BJ (cell line): ENCODE results near the gene TMEM185B. TPM values are rescaled to one million over a fixed set of nuclear protein-coding genes. Genes with fewer than 3 reads are reported as not detected.
A peak's percentile ranks its signal among the peaks of the same experiment; 100 is the strongest.

Source experiments
- CTCF ChIA-PET: fragments of 350-600 bp; formaldehyde crosslinking; extraction: SDS; loops from one replicate; lab custom pipeline; 2021; ENCODE audit warnings: antibody characterized with exemption, inconsistent platforms; lab: Yijun Ruan, JAX
- POLR2A ChIA-PET: fragments of 300-600 bp; sonication (Branson Sonifier 250); formaldehyde crosslinking; extraction: SDS; loops from one replicate; lab custom pipeline; 2021; ENCODE audit warnings: antibody characterized with exemption; lab: Charles Lee
- DNase-seq: peaks from one replicate; pipeline ENCODE4 v3.0.0-alpha.2; 2011; ENCODE audit warnings: low read depth
- H3K27me3 ChIP-seq: 2 replicates; pipeline ENCODE4 v1.6.0; 2011; ENCODE audit warnings: low read length; ENCODE audit not compliant: control insufficient read depth, insufficient read depth
- H3K36me3 ChIP-seq: 2 replicates; pipeline ENCODE4 v1.5.1; 2011; ENCODE audit warnings: low read length; ENCODE audit not compliant: control insufficient read depth, insufficient read depth
- H3K4me3 ChIP-seq: 2 replicates; pipeline ENCODE4 v1.5.1; 2011; ENCODE audit warnings: low read depth, mild to moderate bottlenecking, control low read depth, low read length
- CTCF ChIP-seq: IDR thresholded peaks from 2 replicates; pipeline ENCODE4 v1.5.1; 2011; ENCODE audit warnings: low read depth, mild to moderate bottlenecking, control low read depth, inconsistent platforms, low read length, moderate library complexity; ENCODE audit not compliant: insufficient read depth
- polyA plus RNA-seq: library from polyadenylated mRNA; depleted of rRNA; stranded (reverse); fragments of >200 nt; gene quantifications from 2 replicates; pipeline ENCODE4 v1.2.3, GENCODE V29; 2011; rRNA removed
- small RNA-seq: library from RNA; depleted of rRNA; stranded (forward); fragments of <200 nt; gene quantifications from one replicate; pipeline ENCODE3, GENCODE V24; 2012; ENCODE audit warnings: low replicate concordance, low read depth; ENCODE audit not compliant: insufficient read length

The TMEM185B gene
- polyA plus RNA-seq, 1 experiment, result 32.0 TPM

- ChIA-PET POLR2A (no interaction called here), CTCF (interaction anchor here (1.0 to 4.7 kb wide), 7 partner anchors 68 to 535 kb away, joined by 4 to 52 read pairs (median 23); no protein-coding TSS in a partner anchor)
- TF ChIP-seq CTCF, result no peak
- no peaks in the 10 kb centered on the region; the same call in 1 of the 2 replicates for H3K27me3 ChIP-seq
- no peak overlapping the region for H3K4me3 ChIP-seq
- no peaks in the 10 kb centered on the region for H3K36me3 ChIP-seq
- DNase-seq, result no peak
These were observed 46.1 kb downstream of the TMEM185B start for GRCh38 chr2:120177001-120177621.

GRCh38 chr2:120176526-120176925 lies 46.7 kb downstream of the TMEM185B start:
- H3K36me3 ChIP-seq, result no peaks in the 10 kb centered on the region
- no peak for TF ChIP-seq CTCF
- DNase-seq, result no peak
- ChIA-PET POLR2A (no interaction called here), CTCF (interaction anchor here (0.9 to 4.7 kb wide), 11 partner anchors 8 to 535 kb away, joined by 3 to 52 read pairs (median 17); no protein-coding TSS in a partner anchor)
- no peaks in the 10 kb centered on the region; the same call in 1 of the 2 replicates for H3K27me3 ChIP-seq
- no peak overlapping the region for H3K4me3 ChIP-seq

- peak; percentile 64 for TF ChIP-seq CTCF
- Histone ChIP-seq H3K36me3 (no peaks in the 10 kb centered on the region), H3K4me3 (no peak overlapping the region), H3K27me3 (no peaks in the 10 kb centered on the region; the same call in 1 of the 2 replicates)
- ChIA-PET POLR2A (interaction anchor here (0.7 kb wide), 1 partner anchor 138 kb away, joined by 5 read pairs; no protein-coding TSS in a partner anchor), CTCF (interaction anchor here (0.7 to 4.7 kb wide), 28 partner anchors 9 to 533 kb away, joined by 3 to 52 read pairs (median 4); no protein-coding TSS in a partner anchor)
- peak; percentile 2 for DNase-seq
These were observed 48.1 kb downstream of the TMEM185B start for GRCh38 chr2:120174963-120175581.

Small RNA genes within 50 kb of the gene (small RNA-seq; reads per million reads assigned to genes)
- gene MTND4LP14, result not detected
- not detected for gene RF00019

Other genes with a start within 250 kb of the TMEM185B start
- gene EPB41L5, start 210.3 kb downstream of the TMEM185B start, polyA plus RNA-seq, result 4.4 and 7.5 TPM in 2 replicates
- 33.3 and 60.7 TPM in 2 replicates for gene RALB, start 29.5 kb upstream of the TMEM185B start, polyA plus RNA-seq
- gene INHBB, start 122.7 kb upstream of the TMEM185B start, polyA plus RNA-seq, result 3.3 and 3.9 TPM in 2 replicates